Ovary (tissue), 9 donors: ENCODE measurements around the gene ARHGAP12. TPM values are rescaled to one million over a fixed set of nuclear protein-coding genes. Genes with fewer than 3 reads are reported as not detected.

Source experiments
- DNase-seq, 5 donors: peaks; one replicate each; pipeline ENCODE4 v3.0.0-alpha.2; 2019 to 2020
- H3K27ac ChIP-seq, 2 donors: fragments of 200-600 bp; one replicate each; pipeline versions ENCODE4 v1.5.1 to v1.8.0; 2019 to 2022
- H3K27me3 ChIP-seq: fragments of 200-600 bp; one replicate; pipeline ENCODE4 v1.8.0; 2022
- H3K36me3 ChIP-seq: fragments of 200-600 bp; sonication (generic); one replicate; pipeline ENCODE4 v1.5.1; 2019
- H3K4me1 ChIP-seq: one replicate; pipeline ENCODE4 v1.8.1; 2013; ENCODE audit warnings: mild to moderate bottlenecking, moderate library complexity; ENCODE audit not compliant: insufficient read depth
- H3K4me3 ChIP-seq: fragments of 200-600 bp; sonication (generic); one replicate; pipeline ENCODE4 v1.5.1; 2017
- H3K9me3 ChIP-seq, 2 donors: fragments of 200-600 bp in 1 of 2; sonication (generic) in 1 of 2; one replicate each; pipeline versions ENCODE4 v1.5.1 to v1.8.1; 2013 to 2019; ENCODE audit warnings: mild to moderate bottlenecking in 1 of 2, moderate library complexity in 1 of 2
- CTCF ChIP-seq, 3 donors: fragments of 450-650 bp in 2 of 3; fragments of 200-600 bp in 1 of 3; IDR thresholded peaks; one replicate each; pipeline versions ENCODE4 v1.5.1 to v1.8.0; 2016 to 2022; ENCODE audit warnings: antibody characterized with exemption in 3 of 3, mild to moderate bottlenecking in 1 of 3
- EP300 ChIP-seq: sonication (generic); formaldehyde crosslinking; IDR thresholded peaks from one replicate; pipeline ENCODE4 v1.6.1; 2017; ENCODE audit warnings: antibody characterized with exemption
- POLR2A ChIP-seq: fragments of 450-650 bp; IDR thresholded peaks from one replicate; pipeline ENCODE4 v1.6.1; 2017; ENCODE audit warnings: antibody characterized with exemption, mild to moderate bottlenecking, moderate library complexity
- WGBS, 3 donors: extraction: QIAGEN DNeasy Blood & Tissue Kit in 1 of 3; methylation state at CpG; one replicate each; pipeline versions ENCODE4 v1.1.5 to v1.1.7; 2013 to 2017; 5-methylcytosine and 5-hydroxymethylcytosine counted together
- intact Hi-C, 4 donors: fragments of 100-400 bp; cut with DNase I; formaldehyde crosslinking; loops; one replicate each; pipeline versions ENCODE4 v1.11.0 to v1.15.1; 2022 to 2023
- polyA plus RNA-seq, 2 donors: library from polyadenylated mRNA; stranded (reverse); fragments of 200-250 nt in 1 of 2; fragments of 350-450 nt in 1 of 2; fragmentation: Illumina TruSeq in 1 of 2; extraction: RNeasy Lipid Tissue Mini Kit (QIAGEN cat#74804) in 1 of 2; gene quantifications; one replicate each; pipeline ENCODE4 v1.2.3, GENCODE V29; 2013 to 2014
- small RNA-seq: library from RNA; depleted of rRNA; stranded (forward); fragments of <200 nt; gene quantifications from one replicate; pipeline ENCODE3, GENCODE V24; 2016
- total RNA-seq, 7 donors: library from RNA; depleted of rRNA in 2 of 7; stranded (reverse); fragments of >200 nt in 2 of 7; fragmentation: NEBNext Ultra II Directional in 3 of 7; extraction: Animal tissue kit (Norgen Biotek cat#: 25700) in 3 of 7; gene quantifications; one replicate each; pipeline versions ENCODE4 v1.1.0 to v1.2.4, GENCODE V29; 2016 to 2023
- donor health status: DM: no; HTN: no; CAD: no; lungs with moderate emphysema.
- donor health status: DM: no; HTN: no; CAD: no.
- donor health status: Bipolar disorder and iron deficiency.
- donor health status: DM: yes; HTN: yes; CAD: no.
- donor health status: DM: no; HTN: no; CAD: no.
- donor health status: DM: yes; HTN: yes; CAD: no.

ARHGAP12 gene
- total and polyA plus RNA-seq, 9 donors = 13.9 to 60.6 (median 32.0) TPM

DNA sequence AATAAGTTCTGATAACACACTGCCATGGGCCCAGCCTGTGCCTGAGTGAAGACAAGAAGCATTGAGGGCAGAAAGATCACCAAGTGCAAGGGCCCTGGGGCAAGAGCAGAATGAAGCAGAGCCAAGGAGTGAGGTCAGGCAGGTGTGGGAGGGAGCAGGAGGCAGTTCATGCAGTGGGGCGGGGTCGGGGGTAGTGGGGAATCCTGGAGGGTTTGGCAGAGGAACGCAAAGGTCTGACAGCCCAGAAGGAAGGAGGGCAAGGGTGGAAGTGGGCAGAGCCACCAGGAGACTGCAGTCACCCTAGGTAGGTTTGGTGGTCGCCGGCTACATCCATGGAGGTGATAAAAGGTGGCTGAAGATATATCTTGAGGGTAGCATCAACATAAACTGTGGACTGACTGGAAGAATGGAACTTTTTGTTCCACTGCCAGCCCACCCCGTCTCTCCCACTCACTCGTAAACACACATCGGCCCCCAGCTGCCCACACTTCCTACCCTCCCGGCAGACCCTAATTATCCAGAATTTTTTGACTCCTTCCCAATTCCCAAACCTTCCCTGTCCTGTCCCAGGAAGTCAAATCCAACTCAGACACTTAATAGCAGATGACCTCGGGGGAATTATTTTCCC lies 172.4 kb downstream of the ARHGAP12 start:
- 65 to 74% (median 68%) methylated on average over 10 of the region's 10 CpGs for WGBS, 3 donors
- Histone ChIP-seq H3K9me3 (no peaks in the 10 kb centered on the region), H3K27ac (no peak overlapping the region), H3K4me3 (no peak overlapping the region), H3K27me3 (no peaks in the 10 kb centered on the region), H3K36me3 (no peaks in the 10 kb centered on the region), H3K4me1 (peaks cover 4% of the 10 kb centered on the region)
- intact Hi-C loops = loop anchor here in 2 of 4 donors (5.0 to 10.0 kb wide), 3 partner anchors 51 to 439 kb away; partner anchors contain the start of gene ZEB1 (in 1 of the 2)
- DNase-seq = no peak
- TF ChIP-seq EP300 (no peak), POLR2A (no peak), CTCF (IDR thresholded peaks at IDR 0.05) (no peak)

Small RNA genes within 50 kb of the gene (small RNA-seq; reads per million reads assigned to genes)
- not detected for gene RF00019

Other genes starting within 250 kb of the ARHGAP12 start
- gene KIF5B, start 127.6 kb upstream of the ARHGAP12 start, total RNA-seq = 10 to 100 TPM; 56.6 to 95.8 (median 64.6) TPM
- gene KIF5B, start 127.6 kb upstream of the ARHGAP12 start, polyA plus RNA-seq = 10 to 100 TPM; 29.0 to 43.6 TPM